OCI-M2 (cell line): ENCODE data around the gene SLC24A4.

Source experiments
- DNase-seq: peaks from one replicate; lab custom pipeline; 2025; ENCODE audit not compliant: unreplicated experiment; lab: John Stamatoyannopoulos, UW

The SLC24A4 gene

GRCh38 chr14:92315050-92315805 lies 7.7 kb upstream of the SLC24A4 start:
- no peak for DNase-seq

- DNase-seq: no peak
These were observed 6.8 kb upstream of the SLC24A4 start for GRCh38 chr14:92316176-92316575.

DNA sequence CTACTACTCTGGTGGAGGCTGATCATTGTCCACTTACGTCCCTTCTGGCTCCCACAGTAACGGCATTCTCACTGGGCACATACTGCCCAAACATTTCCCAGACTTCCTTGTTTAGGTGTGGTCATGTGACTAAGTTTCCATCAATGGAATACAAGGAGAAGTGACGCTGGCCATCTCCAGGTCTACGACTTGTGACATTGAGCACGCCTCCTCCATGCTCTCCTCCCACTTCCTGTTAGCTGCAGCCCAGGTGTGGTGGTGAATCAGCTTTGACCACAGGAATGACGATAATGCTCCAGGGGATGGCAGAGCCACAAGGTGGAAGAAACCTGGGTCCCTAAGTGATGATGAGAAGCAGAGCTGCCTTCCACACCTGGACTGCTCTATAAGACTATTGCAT lies 6.0 kb upstream of the SLC24A4 start:
- no peak for DNase-seq

GRCh38 chr14:92317511-92317910 lies 5.5 kb upstream of the SLC24A4 start:
- DNase-seq: no peak

DNA sequence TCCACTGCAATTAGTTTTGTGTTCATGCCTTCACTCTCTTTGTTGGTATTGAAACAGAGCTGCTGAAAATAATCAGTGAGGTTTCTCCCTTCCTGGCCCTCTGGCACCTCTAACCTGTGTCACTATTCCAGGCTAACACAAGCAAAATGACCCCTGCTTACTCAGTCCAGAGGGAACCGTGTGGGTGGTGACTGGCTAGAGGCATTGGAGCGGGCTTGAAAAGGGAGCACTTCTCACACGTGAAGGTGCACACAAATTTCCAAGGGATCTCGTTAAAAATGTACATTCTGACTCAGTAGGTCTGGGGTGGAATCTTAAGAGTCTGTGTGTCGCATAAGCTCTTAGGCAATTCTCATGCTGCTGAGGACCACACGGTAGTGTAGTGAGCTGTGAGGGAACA lies 1.3 kb upstream of the SLC24A4 start:
- no peak for DNase-seq

DNA sequence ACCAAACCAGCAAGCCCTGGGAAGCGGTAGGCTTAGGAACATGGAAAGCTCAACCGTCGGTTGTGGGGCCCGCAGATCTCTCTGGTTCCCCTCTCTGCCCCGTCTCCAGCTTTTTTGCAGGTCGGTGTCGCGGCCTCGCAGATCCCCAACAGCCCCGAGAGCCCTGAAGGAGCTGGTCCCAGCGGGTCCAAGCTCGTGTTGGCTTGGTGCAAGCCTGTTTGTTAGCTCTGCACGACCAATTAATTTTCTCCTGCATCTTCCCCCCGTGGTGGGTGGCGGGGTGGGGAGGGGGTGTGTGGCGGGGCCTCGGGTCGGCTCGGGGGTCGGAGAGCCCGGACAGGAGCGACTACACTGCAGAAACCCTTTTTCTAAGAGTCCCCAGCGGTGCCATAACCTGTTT lies 449 bp upstream of the SLC24A4 start:
- DNase-seq: no peak

GRCh38 chr14:92323916-92324818 lies 1.2 kb downstream of the SLC24A4 start:
- DNase-seq: no peak

DNA sequence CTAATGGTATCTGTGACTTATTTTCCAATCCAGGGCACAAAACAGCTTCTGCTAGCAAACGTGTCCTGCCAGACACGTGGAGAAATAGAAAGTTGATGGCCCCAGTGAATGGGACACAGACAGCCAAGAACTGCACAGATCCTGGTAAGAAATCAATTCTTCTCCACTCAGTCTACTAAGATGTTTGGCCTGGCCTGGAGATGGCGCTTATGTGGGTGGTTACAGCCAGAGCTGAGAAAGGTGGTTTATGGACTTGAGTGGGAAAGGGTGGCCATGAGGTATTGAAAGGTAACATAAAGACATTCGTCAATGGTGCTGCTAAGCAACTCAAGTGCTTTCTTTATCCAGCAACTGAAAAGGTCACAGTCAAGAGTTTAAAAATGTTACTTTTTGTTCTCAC lies 2.9 kb downstream of the SLC24A4 start:
- DNase-seq: no peak

DNA sequence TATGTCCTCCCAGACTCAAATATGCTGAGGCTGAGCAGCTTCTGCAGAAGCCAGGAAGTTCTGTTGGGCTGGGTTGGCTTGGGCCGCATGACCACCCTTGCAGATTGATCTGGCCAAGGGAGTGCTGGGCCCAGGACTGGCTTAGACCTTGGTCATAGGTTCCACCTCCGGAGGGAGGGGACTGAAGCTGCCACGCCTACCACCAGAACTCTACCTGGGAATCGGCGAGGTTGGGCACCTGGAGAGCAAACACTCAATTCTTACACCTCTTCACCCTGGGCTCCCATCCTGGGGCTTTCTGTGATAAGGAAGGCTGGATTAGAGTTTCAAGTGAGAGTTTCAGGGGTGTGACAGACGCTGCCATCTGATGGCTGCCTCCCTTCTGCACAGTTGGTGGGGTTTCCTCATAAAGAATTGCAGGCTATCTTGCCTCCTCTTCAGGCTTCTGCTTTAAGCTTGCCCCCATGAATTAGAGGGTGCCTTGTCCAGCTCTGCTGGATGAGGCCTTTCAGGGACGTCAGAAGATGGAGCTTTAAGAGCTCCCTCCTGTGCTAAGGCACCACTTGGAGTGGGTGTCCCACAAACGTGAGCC lies 5.8 kb downstream of the SLC24A4 start:
- DNase-seq: no peak

DNA sequence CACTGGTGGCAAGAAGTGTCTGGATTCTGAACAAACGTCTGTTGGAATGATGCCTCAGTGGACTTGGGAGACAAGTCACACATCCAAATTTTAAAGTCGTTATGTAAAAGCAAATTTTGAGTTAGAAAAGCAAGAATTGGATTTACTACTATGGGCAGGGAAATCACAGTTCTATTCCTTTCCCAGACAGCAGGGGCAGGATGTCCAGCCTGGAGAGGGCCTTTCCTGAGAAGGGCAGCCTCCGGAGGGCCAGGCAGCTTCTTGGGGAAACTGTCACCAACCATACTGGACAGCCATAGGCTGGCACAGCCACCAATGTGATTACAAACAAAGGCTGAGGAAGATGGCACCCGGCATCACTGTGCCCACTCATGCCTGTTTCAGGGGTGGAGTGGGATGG lies 11.1 kb downstream of the SLC24A4 start:
- DNase-seq: no peak

DNA sequence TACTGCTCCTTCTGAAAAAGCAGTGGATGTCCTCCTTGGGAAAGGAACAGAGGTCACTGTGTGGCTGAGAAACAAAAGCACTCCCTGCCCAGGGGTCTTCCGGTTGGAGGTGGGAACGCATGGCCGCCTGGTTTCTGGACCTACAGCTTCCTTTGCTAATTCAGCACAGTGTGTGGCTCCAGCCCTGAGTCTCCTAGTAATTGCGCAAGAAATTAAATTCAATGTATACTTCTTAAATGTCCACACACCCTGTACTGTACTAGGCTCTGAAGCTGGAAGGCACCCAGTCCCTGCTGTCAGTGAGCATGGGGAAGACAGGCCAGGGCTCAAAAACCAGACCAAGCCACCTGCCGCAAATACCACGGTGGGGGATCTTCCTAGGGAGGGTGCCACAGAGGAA lies 13.4 kb downstream of the SLC24A4 start:
- no peak for DNase-seq

- DNase-seq: no peak
These were observed 16.5 kb downstream of the SLC24A4 start for GRCh38 chr14:92339426-92339825.

DNA sequence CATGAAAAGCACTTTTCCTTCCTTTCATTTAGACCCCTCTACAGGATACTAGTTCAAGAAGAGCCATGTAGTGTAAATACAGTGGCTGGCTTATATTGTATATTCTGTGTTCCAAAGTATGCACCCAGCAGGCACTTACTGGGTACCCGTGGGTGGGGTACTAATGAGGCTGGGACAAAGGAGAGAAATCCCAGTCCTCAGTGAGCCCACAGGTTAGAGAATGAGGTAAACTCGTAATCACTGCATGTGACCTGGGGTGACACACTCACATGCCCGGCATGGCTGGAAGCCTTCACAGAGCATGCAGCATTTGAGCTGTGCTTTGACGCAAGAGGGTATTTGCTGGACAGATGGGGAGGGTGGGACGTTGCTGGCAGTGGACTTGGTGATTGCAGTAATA lies 17.1 kb downstream of the SLC24A4 start:
- DNase-seq: no peak

GRCh38 chr14:92340931-92341330 lies 18.0 kb downstream of the SLC24A4 start:
- DNase-seq: no peak

DNA sequence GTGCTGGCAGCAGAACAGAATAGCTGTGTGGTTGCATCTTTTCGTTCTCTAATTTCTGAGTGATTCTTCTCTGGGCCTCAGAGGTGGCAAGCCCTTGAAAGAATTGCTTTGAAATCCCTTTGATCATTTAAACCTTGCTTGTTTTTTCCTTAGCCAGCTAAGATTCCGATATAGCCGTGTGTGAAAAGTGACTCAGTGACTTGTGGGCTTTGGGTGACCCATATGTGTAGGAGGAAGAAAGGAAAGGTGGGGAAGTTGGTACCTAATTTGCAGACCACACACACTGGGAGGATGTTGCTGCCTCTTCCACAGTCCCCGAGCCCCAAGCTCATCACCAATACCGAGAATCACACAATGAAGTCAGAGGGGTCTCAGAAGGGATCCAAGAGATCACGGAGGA lies 18.8 kb downstream of the SLC24A4 start:
- DNase-seq: no peak

GRCh38 chr14:92348154-92348553 lies 25.2 kb downstream of the SLC24A4 start:
- DNase-seq: no peak

DNA sequence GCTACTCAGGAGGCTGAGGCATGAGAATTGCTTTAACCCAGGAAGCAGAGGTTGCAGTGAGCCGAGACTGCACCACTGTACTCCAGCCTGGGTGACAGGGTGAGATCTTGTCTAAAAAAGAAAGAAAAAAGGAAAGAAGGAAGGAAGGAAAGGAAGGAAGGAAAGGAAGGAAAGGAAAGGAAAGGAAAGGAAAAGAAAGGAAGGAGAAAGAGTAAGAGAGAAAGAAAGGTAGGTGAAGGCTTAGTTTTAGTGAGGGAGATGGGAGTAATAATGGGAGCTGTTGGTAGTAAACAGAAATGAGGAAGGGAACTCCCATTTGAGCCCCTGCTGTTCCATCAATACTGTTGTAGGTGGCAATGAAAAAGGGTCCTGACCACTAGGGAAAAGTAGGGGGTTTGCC lies 28.8 kb downstream of the SLC24A4 start:
- no peak for DNase-seq

DNA sequence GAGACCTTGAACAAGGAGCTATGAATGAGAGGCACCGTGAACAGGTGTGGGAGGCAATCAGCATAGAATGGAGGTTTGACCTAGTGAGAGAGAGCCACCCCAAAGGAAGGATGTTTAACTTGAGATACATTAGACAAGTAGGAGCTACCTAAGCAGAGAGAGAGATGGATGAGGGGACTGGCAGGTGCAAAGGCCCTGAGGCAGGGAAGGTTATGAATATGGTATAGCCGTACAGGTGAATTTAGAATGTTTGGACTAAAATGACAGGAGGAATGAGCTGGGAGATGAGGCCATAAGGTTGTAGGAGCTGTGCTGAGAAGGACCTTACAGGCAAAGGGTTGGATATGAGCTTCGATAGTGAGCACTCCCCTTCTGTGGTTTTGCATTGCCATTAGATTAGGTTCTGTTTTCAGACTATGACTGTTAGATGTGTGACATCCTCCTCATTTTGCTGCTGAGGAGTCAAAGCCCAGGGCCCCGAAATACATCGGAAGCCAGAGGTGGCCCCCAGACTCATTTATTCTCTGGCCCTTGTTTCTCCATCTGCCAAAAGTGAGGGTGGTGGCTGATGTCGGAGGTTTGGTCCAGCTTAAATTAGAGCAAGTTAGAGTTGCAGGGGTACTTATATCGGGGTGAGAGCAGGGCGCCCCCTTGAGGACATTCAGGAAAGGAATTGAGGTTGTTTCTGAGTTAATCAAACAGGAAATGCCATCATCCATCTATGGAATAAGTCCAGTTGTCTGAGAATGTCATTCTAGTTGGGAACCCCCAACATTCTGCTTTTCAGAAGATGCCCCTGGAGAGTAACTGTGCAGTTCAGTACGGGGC lies 29.4 kb downstream of the SLC24A4 start:
- no peak for DNase-seq

- no peak for DNase-seq
These were observed 30.5 kb downstream of the SLC24A4 start for GRCh38 chr14:92353447-92353846.

DNA sequence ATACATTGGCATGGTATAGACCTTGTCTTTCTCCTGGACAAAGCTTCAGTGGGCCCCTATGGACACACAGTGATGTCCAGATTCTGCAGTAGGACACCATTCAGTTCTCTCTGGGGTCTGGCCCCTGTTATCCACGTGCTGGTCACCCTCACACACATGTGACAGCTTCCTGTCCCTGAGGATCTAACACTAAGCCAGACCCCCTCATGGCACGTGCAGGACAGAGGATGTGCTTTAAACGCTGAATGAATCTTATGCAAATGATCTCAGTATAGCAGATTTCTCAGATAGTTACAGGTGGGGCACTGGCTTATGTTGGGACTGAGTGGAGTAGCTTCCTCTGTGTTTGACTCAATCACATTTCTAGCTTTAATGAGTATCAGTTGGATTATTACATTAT lies 33.7 kb downstream of the SLC24A4 start:
- no peak for DNase-seq
